Globus pallidus (tissue), 1 donor: ENCODE measurements around the gene OVOL2.
A peak's percentile ranks its signal among the peaks of the same experiment; 100 is the strongest.

Source experiments
- DNase-seq: peaks from one replicate; pipeline ENCODE4 v3.0.0-alpha.2; 2015; ENCODE audit warnings: low spot score

The OVOL2 gene

DNA sequence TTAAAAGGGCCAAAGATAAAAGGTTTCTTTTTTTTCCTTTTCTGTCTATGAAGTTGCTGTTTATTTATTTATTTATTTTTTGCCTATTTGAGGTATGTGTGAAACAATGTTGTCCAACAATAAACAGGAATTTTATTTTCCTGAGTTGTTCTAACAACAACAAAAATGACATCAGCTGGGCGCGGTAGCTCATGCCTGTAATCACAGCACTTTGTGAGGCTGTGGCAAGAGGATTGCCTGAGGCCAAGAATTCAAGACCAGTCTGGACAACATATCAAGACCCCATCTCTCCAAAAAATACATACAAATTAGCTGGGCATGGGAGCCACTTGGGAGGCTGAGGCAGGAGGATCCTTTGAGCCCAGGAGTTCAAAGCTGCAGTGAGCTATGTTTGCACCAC is 44.8 kb downstream of the OVOL2 start:
- DNase-seq, result no peak

DNA sequence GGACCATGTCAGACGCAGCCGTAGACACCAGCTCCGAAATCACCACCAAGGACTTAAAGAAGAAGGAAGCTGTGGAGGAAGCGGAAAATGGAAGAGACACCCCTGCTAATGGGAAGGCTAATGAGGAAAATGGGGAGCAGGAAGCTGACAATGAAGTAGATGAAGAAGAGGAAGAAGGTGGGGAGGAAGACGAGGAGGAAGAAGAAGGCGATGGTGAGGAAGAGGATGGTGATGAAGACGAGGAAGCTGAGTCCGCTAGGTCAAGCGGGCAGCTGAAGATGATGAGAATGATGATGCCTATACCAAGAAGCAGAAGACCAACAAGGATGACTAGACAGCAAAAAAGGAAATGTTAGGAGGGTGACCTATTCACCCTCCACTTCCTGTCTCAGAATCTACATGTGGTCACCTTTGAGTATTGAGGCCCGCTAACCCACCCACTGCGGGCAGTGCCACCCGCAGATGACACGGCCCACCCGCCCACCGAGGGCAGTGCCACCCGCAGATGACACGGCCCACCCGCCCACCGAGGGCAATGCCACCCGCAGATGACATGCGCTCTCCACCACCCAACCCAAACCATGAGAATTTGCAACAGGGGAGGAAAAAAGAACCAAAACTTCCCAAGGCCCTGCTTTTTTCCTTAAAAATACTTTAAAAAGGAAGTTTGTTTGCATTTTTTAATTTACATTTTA is 45.6 kb downstream of the OVOL2 start:
- no peak for DNase-seq

DNA sequence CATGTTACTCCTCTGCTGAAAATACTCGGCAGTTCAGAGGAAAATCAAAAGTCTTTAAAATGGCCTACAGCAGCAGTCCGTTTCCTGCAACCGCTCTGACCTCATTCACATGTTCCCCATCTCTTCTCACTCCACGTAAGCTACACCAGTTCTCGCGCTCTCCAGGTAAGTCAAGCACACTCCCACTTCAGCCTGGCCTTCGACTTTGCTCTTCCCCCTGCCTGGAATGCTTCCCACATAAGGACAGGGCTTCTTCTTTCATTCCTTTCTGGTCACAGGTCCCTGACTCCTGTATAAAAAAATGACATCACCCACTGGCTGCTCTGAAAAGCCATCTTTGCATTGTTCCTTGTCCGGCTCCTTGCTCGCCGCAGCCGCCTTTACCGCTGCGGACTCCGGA is 46.2 kb downstream of the OVOL2 start:
- DNase-seq, result no peak

DNA sequence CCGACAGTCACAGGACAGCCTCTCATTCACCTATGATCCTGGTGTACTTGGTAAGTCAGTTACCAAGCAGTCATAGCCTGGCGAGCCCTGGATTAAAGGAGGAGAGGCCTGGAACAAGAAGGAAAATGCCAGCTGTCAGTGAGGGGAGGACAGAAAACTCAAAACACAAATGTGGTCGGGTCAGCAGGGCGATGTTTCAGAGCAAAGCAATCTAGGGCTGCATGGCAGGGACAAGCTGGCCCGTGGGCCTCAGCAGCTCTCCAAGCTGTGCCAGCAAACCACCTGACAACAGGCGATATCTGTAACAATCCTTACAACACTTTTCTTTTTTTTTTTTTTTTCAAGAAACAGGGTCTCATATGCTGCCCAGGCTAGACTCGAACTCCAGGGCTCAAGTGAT is 48.6 kb downstream of the OVOL2 start:
- no peak for DNase-seq

DNA sequence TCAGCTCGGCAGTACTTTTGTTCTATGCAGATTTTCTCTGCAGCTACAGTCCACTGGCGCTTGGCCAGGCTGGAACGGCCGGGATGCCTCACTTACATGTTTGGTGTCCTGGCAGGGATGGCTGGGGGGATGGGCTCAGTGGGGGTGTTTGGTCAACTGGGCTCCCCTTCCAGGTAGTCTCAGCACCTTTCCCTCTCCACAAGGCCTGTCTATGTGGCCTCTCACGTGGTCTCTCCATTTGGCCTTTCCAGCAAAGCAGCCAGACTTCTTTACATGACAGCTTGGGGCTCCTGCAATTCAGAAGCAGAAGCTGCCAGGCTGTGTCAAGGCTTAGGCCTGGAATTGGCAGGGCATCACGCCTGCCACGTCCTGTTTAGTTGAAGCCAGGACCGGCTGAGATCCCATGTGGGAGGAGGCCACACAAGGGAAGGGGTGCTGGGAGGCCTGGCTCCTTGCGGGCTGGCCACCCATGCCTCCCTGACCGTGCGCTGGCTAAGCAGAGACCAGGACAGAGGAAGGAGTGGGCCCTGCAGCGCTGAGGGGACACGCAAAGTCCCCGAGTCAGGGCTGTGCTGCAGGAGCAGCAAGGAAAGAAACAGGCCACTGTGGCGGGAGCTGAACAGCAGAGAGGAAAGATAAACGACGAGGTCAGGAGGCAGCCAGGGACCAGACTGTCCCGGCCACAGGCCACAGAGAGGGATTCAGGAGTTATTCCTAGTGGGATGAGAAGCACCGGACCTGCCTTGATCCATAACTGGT is 50.0 kb downstream of the OVOL2 start:
- no peak for DNase-seq

DNA sequence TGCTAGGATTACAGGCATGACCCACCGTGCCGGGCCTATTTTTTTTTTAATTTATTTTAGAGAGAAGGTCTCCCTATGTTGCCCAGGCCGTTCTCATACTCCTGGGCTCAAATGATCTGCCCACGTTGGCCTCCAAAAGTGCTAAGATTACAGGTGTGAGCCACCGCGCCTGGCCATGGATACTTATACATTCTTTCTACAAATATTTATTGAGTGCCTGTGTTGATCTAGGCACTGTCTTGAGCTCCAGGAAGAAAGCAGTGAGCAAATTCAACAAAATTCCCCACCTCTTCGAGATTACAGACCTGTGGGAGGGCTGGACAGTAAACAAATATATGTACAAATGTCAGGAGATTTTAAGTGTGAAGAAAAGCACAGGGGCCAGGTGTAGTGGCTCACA is 51.0 kb downstream of the OVOL2 start:
- DNase-seq, result no peak

DNA sequence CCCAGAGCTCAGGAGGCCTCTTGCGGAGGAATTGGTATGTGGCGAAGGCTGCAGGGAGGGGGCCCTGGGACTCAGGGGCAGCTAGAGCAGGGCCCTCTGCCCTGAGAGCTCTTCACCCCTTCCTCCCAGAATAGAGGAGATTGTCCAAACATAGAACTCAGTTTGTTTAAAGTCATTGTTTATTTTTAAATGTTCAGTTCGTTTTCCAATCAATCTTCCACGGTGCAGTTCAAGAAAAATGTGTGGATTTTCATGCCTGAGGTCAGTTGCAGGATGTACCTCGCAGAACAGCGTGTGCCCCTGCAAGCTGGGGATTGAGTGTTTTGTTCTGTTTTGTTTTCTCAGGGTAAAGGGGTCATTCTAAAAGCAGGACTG is 51.7 kb downstream of the OVOL2 start:
- DNase-seq, result no peak

DNA sequence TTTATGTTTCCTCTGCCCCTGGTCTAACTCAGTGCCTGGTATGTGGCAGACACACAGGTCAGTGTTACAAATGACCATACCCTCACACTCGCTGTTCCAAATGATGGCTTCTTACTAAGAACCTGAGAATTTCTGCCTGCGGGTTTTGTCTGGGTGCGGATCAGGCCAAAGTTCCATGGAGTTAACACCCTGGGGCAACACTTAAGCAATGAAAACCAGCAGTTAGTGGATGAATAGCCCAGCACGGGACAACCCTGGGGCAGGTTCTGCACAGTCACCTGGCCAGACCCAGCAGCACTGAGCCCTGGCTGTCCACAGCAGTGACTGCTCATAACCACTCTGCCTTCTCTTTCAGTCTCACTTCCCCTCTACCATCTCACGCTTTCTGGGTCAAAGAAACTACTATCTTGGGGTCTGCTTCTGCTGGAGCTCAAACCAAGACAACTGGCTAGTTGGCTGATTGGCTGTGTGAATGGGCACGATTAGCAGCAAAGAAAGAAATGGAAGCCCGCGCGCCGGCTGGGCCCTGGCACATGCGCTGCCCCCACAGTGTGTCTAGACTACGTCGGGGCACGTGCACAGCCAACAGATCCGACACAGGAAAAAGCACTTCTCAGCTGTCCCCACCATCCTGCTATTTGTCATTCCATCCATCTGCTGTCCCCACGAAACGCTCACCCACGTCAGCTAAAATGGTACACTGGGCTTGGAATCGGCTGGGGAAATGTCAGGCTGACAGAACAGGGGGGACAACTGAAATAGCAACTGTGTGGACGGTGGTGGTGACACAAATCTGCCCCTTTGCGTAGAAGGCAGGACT is 52.3 kb downstream of the OVOL2 start:
- no peak for DNase-seq

DNA sequence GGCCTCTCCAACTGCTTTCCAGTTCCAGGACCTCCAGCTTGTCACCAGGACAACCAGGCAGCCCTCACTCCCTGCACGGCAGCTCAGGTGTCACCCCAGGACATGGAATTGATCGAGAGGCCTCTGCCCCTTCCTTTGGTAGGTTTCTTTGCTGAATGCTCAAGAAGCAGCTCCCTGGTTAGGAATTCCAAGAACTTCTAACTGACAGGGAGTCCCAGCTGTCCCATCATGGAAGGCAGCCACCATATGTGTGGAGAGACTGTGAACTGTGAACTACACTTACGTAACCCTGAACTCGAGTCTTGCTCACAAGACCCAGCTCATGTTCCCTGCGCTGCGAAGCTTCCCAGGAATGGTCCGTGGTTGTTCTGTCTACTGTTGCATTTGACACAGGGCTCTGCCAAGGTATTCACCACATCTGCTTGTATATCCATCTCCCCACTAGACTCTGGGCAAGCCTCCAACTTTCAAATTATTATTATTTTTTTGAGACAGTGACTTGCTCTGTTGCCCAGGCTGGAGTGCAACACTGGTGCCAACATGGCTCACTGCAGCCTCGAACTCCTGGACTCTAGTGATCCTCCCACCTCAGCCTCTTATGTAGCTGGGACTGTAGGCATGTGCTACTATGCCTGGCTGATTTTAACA is 53.2 kb downstream of the OVOL2 start:
- DNase-seq, result no peak

DNA sequence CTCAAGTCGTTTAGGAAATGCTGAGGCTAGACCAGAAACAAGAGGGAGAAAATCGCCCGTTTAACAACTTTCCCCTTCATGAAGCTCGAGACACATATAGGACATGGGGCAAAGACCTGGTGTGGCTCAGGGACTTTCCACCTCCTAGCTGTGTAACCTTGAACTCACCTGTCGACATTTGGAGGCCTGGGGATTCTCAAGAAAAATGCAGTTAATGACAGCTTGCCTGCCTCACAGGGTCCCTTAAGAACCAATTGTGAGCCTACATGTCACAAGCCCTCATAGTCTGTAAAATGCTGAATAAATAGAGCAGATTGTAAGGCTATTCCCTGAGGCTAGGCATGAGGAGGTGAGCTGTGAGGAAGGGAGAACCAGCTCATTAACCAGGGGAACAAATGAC is 53.8 kb downstream of the OVOL2 start:
- no peak for DNase-seq

DNA sequence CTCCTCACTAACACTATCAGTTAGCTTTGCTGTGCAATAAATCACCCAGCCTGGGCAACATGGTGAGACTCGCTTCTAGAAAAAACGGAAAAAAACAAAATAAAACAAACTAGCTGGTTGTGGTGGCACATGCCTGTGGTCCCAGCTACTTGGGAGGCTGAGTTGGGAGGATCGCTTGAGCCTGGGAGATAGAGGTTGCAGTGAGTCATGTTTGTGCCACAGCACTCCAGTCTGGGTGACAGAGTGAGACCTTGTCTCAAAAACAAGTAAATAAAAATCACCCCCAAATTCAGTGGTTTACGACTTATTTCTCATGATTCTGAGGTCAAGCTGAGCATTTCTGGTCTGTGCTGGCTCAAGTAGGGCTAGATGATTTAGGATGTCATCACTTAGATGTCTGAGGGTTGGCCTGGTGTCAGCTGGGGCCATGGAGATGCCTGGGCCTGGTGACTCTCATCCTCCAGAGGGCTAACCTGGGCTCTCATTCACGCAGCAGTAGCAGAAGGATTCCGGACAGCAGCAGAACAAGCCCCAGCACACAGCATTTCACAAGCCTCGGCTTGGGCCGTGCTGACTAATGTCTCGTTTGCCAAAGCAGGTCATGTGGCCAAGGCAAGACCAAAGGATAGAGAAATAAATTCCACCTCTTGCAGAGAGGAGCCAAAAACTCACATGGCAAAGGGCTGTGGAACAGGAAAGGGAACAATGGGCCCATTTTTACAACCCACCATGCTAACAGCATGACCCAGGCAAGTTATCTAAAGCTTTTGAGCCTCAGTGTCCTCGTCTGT is 56.4 kb downstream of the OVOL2 start:
- DNase-seq, result peak; percentile 49

DNA sequence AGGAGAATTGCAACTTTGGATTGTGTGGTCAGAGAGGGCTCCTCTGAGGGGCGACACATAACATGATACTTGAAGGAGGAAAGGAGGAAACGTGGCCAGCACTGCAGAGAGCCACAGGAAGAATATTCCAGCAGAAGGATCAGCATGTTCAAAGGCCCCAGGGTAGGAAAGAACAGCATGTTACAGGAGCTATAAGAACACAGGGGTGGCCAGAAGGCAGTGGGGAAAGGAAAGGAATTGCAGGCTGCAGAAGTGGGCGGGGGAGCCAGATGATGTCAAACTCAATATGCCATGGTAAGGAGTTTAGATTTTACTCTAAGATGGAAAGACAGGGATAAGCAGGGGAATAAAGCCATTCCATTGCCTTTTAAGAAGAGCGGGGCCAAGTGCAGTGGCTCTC is 58.1 kb downstream of the OVOL2 start:
- DNase-seq, result no peak

DNA sequence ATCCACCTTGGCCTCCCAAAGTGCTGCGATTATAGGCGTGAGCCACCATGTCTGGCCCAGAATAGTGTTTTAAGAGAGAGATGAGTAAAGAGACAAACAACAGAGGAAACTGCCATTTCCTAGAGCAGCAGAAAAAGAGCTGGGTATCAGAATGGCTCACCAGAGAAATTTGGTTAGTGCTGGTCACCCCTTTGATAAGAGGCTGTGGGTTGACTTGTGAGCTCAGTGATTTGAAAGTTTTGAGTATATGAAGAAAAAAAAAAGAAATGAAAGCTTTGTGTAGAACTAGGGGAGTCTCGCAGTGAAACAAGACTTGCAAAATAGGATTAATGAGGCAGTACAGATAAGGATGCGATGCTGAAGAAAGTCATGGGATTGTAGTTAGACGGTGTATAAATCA is 59.3 kb downstream of the OVOL2 start:
- no peak for DNase-seq

DNA sequence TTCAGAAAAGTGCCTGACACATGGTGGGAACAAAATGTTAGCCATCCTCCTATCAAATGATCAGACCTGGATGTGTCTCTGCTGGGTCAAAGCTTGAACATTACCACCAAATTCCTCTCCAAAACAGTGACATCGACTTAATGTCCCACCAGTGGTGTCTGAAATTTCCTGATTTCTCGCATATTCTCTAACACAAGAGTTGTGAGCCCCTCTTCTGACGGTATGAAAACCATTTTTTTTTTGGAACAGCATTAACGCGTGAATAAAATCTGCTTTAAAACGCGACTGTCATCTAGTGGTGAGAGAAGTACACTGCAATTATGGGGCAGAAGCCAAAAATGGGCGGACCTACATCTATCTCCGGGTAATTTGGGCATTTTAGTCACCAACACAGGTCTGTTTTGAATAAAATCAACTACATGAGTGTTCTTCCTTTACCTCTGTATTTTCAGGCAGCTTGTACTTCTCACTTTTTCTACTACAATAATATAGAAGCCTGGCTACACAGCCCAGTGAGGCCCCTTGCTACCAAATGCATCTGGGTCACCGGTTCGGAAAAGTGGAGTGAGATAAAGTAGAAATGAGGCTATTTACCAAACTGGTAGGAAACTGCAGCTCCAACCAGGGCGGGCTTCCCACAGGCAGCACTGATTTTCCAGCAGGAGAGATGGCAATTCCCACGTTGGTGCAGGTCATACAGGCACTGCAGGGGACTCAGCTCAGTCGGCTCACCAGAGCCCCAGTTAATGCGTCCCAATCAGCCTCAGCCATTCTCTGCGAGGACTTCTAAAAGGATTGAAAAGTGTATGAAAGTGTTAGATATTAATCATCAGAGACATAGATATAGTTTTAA is 61.5 kb downstream of the OVOL2 start:
- peak; percentile 46 for DNase-seq

DNA sequence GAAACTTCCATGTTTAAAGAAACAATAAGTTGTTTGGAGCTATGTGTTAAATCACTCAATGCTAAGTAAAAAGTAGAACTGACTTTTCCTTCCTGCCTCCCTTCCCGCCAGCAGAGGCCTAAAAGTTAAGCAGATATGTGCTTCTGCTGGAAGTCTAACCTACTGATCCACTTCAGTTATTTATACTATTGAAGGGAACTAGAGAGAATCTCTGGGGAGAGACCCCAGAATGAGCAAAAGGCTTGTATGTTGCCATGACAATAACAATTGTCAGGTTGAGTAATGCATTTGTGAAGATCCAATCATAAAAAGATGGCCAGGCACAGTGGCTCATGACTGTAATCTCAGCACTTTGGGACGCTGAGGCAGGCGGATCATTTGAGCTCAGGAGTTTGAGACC is 64.2 kb downstream of the OVOL2 start:
- DNase-seq, result no peak

DNA sequence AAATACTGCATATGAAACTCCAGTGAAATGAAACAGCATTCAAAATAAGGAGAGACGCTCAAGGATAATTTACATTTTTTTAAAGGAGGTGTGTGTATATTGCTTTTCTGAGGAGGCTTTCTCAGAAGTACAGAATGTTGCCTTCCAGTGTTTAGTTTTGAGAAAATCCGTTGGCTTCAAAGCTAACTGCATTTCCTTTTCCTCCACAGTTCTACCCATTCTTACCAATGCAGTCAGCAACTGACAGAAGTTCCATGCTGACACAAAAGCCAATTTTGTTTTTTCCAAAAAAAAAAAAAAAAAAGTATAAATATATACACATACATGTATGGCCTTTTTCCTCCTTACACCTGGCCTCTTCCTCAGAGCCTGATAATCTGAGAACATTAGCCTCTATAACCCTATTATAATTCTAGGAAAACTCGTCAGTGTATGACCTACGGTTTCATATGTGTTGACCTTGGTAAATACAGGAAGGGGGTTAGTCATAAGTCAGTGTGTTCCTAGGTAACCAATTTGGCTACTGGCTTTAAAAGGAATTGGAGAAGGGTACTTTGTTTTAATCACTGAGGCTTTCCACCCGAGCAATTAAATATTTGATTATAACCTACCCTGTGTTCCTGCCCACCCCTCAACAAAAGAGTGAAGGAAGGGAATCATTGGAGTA is 64.7 kb downstream of the OVOL2 start:
- DNase-seq, result no peak

DNA sequence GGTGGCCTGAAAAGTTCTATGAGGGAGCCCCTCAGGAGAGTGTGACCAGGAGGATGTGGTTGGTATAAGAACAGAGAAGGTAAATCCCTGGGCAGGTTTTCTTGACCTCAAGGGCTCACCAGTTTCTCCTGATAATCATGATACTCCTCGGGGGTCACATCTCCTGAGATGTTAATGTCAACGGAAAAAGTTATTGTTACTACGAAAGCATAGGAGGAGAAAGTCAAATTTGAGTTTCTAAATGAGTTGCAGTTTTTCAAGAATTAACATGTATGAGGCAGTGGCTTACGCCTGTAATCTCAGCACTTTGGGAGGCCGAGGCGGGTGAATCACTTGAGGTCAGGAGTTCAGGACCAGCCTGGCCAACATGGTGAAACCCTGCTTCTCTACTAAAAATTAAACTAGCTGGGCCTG is 65.5 kb downstream of the OVOL2 start:
- DNase-seq, result no peak

DNA sequence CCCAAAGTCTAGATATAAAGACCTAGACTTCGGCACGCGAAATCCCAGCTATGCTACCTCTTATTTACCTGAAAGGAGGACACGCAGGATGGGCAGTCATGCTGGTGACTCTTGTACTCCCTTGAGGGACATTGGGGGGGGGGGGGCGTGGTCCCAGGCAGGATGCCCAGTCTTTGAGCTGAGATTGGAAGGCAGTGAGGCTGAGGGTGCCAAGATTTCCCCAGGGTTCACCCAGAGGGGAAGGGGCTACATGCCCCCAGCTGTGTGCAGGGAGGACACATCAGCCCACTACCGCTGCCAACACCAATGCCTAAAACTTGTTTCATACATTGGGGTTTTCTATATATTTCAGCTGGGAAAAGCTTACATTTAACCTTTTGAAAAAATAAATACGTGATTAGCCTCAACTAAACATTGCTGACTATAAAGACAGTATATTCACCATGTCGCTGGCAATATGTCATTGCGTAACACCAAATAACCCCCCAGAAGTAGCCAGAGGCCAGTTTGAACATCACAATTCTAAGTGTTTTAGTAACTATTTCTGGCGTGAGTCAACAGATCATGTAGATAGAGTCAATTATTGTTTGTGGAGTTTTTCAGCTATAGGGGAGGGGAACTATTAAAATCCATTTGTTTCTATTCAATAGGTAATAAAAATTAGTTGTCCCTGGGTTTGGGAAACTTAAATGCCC is 67.3 kb downstream of the OVOL2 start:
- DNase-seq, result no peak

DNA sequence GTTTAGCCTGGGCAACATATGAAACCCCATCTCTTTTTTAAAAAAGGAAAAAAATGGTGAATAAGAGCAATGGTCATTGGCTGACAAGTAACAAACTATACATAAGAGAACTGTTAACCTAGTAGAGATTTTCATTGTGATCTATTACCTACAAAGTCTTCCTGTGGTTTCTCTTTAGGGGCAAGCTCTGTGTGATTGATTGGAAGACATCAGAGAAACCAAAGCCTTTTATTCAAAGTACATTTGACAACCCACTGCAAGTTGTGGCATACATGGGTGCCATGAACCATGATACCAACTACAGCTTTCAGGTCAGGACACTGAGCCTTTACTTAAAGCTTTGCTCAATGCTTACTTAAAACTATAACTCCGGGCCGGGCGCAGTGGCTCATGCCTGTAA is 69.7 kb downstream of the OVOL2 start:
- DNase-seq, result no peak
